Common myeloid progenitor, CD34-positive (primary cell): ENCODE data around the gene NPSR1.

Experiments
- CTCF ChIA-PET: fragments of 350-600 bp; sonication (Branson Sonifier 250); formaldehyde crosslinking; loops from one replicate; lab custom pipeline; 2021; ENCODE audit warnings: antibody characterized with exemption; lab: Charles Lee
- POLR2A ChIA-PET: fragments of 350-600 bp; sonication (Branson Sonifier 250); formaldehyde crosslinking; loops from one replicate; lab custom pipeline; 2021; ENCODE audit warnings: antibody characterized with exemption; lab: Charles Lee
- DNase-seq, 3 donors: peaks; one replicate each; pipeline versions ENCODE4 v3.0.0 to v3.0.0-alpha.2; 2013
- H3K27ac ChIP-seq, 2 experiments: 1 replicate in 1 of 2; 2 replicates in 1 of 2; pipeline ENCODE4 v1.7.0; 2013; ENCODE audit warnings: inconsistent platforms in 2 of 2, low read length in 2 of 2, mild to moderate bottlenecking in 2 of 2, low read depth in 1 of 2, moderate library complexity in 1 of 2; ENCODE audit not compliant: severe bottlenecking in 2 of 2, insufficient read depth in 1 of 2, poor library complexity in 1 of 2
- H3K27me3 ChIP-seq, 5 experiments: replicated peaks in 2 of 5; 1 replicate in 3 of 5; 2 replicates in 2 of 5; pipeline versions ENCODE4 v1.6.1 to v1.7.0; 2013; ENCODE audit warnings: low read length in 4 of 5, mild to moderate bottlenecking in 2 of 5, moderate library complexity in 2 of 5, inconsistent platforms in 1 of 5; ENCODE audit not compliant: insufficient read depth in 5 of 5, control insufficient read depth in 4 of 5
- H3K36me3 ChIP-seq, 4 experiments: 1 replicate in 2 of 4; 2 replicates in 2 of 4; pipeline versions ENCODE4 v1.6.1 to v1.7.0; 2013; ENCODE audit warnings: low read length in 3 of 4, control low read depth in 1 of 4, mild to moderate bottlenecking in 1 of 4; ENCODE audit not compliant: control insufficient read depth in 4 of 4, insufficient read depth in 4 of 4
- H3K4me1 ChIP-seq, 4 experiments: 1 replicate in 3 of 4; 2 replicates in 1 of 4; pipeline versions ENCODE4 v1.6.1 to v1.7.1; 2013; ENCODE audit warnings: low read length in 3 of 4, mild to moderate bottlenecking in 3 of 4, control low read depth in 1 of 4, inconsistent platforms in 1 of 4, moderate library complexity in 1 of 4; ENCODE audit not compliant: control insufficient read depth in 4 of 4, insufficient read depth in 4 of 4; ENCODE audit errors: control extremely low read depth in 1 of 4
- H3K4me3 ChIP-seq, 7 experiments: 1 replicate in 4 of 7; 2 replicates in 3 of 7; pipeline versions ENCODE4 v1.5.1 to v1.7.0; 2013; ENCODE audit warnings: mild to moderate bottlenecking in 7 of 7, low read length in 6 of 7, moderate library complexity in 6 of 7, inconsistent platforms in 2 of 7, low read depth in 2 of 7, control low read depth in 1 of 7; ENCODE audit not compliant: insufficient read depth in 4 of 7, control insufficient read depth in 1 of 7; ENCODE audit errors: extremely low read depth in 1 of 7
- H3K9me3 ChIP-seq, 5 experiments: 1 replicate in 4 of 5; 2 replicates in 1 of 5; pipeline versions ENCODE4 v1.6.1 to v1.7.1; 2013; ENCODE audit warnings: low read length in 4 of 5, mild to moderate bottlenecking in 2 of 5, inconsistent platforms in 1 of 5, low read depth in 1 of 5, moderate library complexity in 1 of 5; ENCODE audit not compliant: control insufficient read depth in 4 of 5, insufficient read depth in 2 of 5; ENCODE audit errors: control extremely low read depth in 1 of 5
- WGBS: methylation state at CpG from one replicate; pipeline ENCODE4 v1.1.5; 2013; ENCODE audit not compliant: insufficient coverage; 5-methylcytosine and 5-hydroxymethylcytosine counted together

The NPSR1 gene

GRCh38 chr7:34840176-34840785, 182.3 kb downstream of the NPSR1 start:
- DNase-seq, result no peak
- Histone ChIP-seq H3K36me3 (no peaks in the 10 kb centered on the region), H3K4me3 (no peak overlapping the region), H3K27ac (no peak overlapping the region), H3K27me3 (peaks cover 0 to 5% (median 1%) of the 10 kb centered on the region in 5 experiments), H3K9me3 (no peaks in the 10 kb centered on the region), H3K4me1 (no peaks in the 10 kb centered on the region)
- WGBS, result 94% methylated on average over 5 of the region's 5 CpGs
- POLR2A ChIA-PET, result no interaction called here
- CTCF ChIA-PET, result no interaction called here

GRCh38 chr7:34841326-34841725, 183.3 kb downstream of the NPSR1 start:
- no peak for DNase-seq
- WGBS, result 98% methylated on average over 4 of the region's 4 CpGs
- Histone ChIP-seq H3K4me1 (no peaks in the 10 kb centered on the region), H3K4me3 (no peak overlapping the region), H3K27me3 (peaks cover 0 to 2% (median 0%) of the 10 kb centered on the region in 5 experiments), H3K27ac (no peak overlapping the region), H3K36me3 (no peaks in the 10 kb centered on the region), H3K9me3 (no peaks in the 10 kb centered on the region)
- CTCF ChIA-PET, result no interaction called here
- POLR2A ChIA-PET, result no interaction called here

GRCh38 chr7:34842782-34843181, 184.8 kb downstream of the NPSR1 start:
- WGBS, result 90% methylated on average over 4 of the region's 6 CpGs
- Histone ChIP-seq H3K36me3 (no peaks in the 10 kb centered on the region), H3K9me3 (no peaks in the 10 kb centered on the region), H3K27ac (no peak overlapping the region), H3K4me1 (no peaks in the 10 kb centered on the region), H3K27me3 (peaks cover 0 to 2% (median 0%) of the 10 kb centered on the region in 5 experiments), H3K4me3 (no peak overlapping the region)
- CTCF ChIA-PET, result no interaction called here
- POLR2A ChIA-PET, result no interaction called here
- no peak for DNase-seq

GRCh38 chr7:34844406-34844805, 186.4 kb downstream of the NPSR1 start:
- no peak overlapping the region for H3K4me3 ChIP-seq
- H3K27me3 ChIP-seq, result peaks cover 0 to 2% (median 0%) of the 10 kb centered on the region in 5 experiments
- no peak overlapping the region for H3K27ac ChIP-seq
- no peak for DNase-seq
- H3K36me3 ChIP-seq, result no peaks in the 10 kb centered on the region
- no peaks in the 10 kb centered on the region for H3K9me3 ChIP-seq
- ChIA-PET POLR2A (no interaction called here), CTCF (no interaction called here)
- 80% methylated on average over 1 of the region's 1 CpG for WGBS
- no peaks in the 10 kb centered on the region for H3K4me1 ChIP-seq

- no peak for DNase-seq
- Histone ChIP-seq H3K27me3 (peaks cover 0 to 2% (median 0%) of the 10 kb centered on the region in 5 experiments), H3K36me3 (no peaks in the 10 kb centered on the region), H3K4me3 (no peak overlapping the region), H3K4me1 (no peaks in the 10 kb centered on the region), H3K9me3 (no peaks in the 10 kb centered on the region), H3K27ac (no peak overlapping the region)
- POLR2A ChIA-PET, result no interaction called here
- CTCF ChIA-PET, result no interaction called here
- WGBS, result 21% methylated on average over 5 of the region's 5 CpGs
Measured at GRCh38 chr7:34844936-34845665, 187.1 kb downstream of the NPSR1 start.

- H3K9me3 ChIP-seq, result no peaks in the 10 kb centered on the region
- WGBS, result 70% methylated on average over 2 of the region's 4 CpGs
- no peaks in the 10 kb centered on the region for H3K4me1 ChIP-seq
- H3K27me3 ChIP-seq, result no peaks in the 10 kb centered on the region
- H3K27ac ChIP-seq, result no peak overlapping the region
- CTCF ChIA-PET, result no interaction called here
- POLR2A ChIA-PET, result no interaction called here
- DNase-seq, result no peak
- no peaks in the 10 kb centered on the region for H3K36me3 ChIP-seq
- no peak overlapping the region for H3K4me3 ChIP-seq
Measured at GRCh38 chr7:34845666-34846361, 187.8 kb downstream of the NPSR1 start.

- Histone ChIP-seq H3K4me1 (no peaks in the 10 kb centered on the region), H3K36me3 (no peaks in the 10 kb centered on the region), H3K27ac (no peak overlapping the region), H3K27me3 (no peaks in the 10 kb centered on the region), H3K9me3 (no peaks in the 10 kb centered on the region), H3K4me3 (no peak overlapping the region)
- WGBS, result 100% methylated on average over 2 of the region's 5 CpGs
- ChIA-PET CTCF (no interaction called here), POLR2A (no interaction called here)
- DNase-seq, result no peak
Measured at GRCh38 chr7:34846976-34847375, 189.0 kb downstream of the NPSR1 start.
